Endothelial cell of umbilical vein (primary cell): Measurements from ENCODE around the gene DIAPH2. TPM values are rescaled to one million over a fixed set of nuclear protein-coding genes. Genes with fewer than 3 reads are reported as not detected.

Experiments
- BruUV-seq: library from RNA; stranded (reverse); fragments of 400-500 nt; replicated peaks from 2 replicates; lab custom pipeline; 2021; lab: Mats Ljungman, UMichigan
- CTCF ChIA-PET: fragments of 300-600, 350-600 bp; sonication (Branson Sonifier 250); formaldehyde crosslinking; loops from one replicate; lab custom pipeline; 2021; ENCODE audit warnings: antibody characterized with exemption, inconsistent platforms; lab: Charles Lee
- POLR2A ChIA-PET: fragments of 300-600, 350-600 bp; sonication (Branson Sonifier 250); formaldehyde crosslinking; loops from one replicate; lab custom pipeline; 2021; ENCODE audit warnings: antibody characterized with exemption, inconsistent platforms; lab: Charles Lee
- DNase-seq: peaks from one replicate; pipeline ENCODE4 v3.0.0-alpha.2; 2011; ENCODE audit warnings: low read depth, low spot score
- FAIRE-seq: peaks from 2 replicates; lab custom pipeline; 2011; peaks lifted over from hg19 to GRCh38; lab: Jason Lieb, UNC
- H2AFZ ChIP-seq: 2 replicates; pipeline ENCODE4 v1.6.0; 2012; ENCODE audit warnings: low read depth, low read length, control low read depth, inconsistent platforms
- H3K27ac ChIP-seq: 2 replicates; pipeline ENCODE4 v1.5.1; 2011; ENCODE audit warnings: low read depth, mild to moderate bottlenecking, control low read depth, low read length, moderate library complexity; ENCODE audit not compliant: insufficient read depth
- H3K27me3 ChIP-seq, 2 experiments: 2 replicates each; pipeline versions ENCODE4 v1.6.0 to v1.6.1; 2011; ENCODE audit warnings: low read length in 2 of 2, mixed read lengths in 1 of 2; ENCODE audit not compliant: control insufficient read depth in 2 of 2, insufficient read depth in 2 of 2
- H3K36me3 ChIP-seq, 2 experiments: 2 replicates in 1 of 2; 3 replicates in 1 of 2; pipeline ENCODE4 v1.5.1; 2011; ENCODE audit warnings: low read length in 2 of 2, mild to moderate bottlenecking in 1 of 2, moderate library complexity in 1 of 2; ENCODE audit not compliant: control insufficient read depth in 2 of 2, insufficient read depth in 2 of 2; ENCODE audit errors: extremely low read depth in 1 of 2
- H3K4me1 ChIP-seq: 3 replicates; pipeline ENCODE4 v1.5.1; 2011; ENCODE audit warnings: mild to moderate bottlenecking, low read length; ENCODE audit not compliant: control insufficient read depth, insufficient read depth; ENCODE audit errors: extremely low read depth
- H3K4me2 ChIP-seq: 2 replicates; pipeline ENCODE4 v1.6.1; 2011; ENCODE audit warnings: low read length, control low read depth, mixed read lengths; ENCODE audit not compliant: insufficient read depth
- H3K4me3 ChIP-seq, 3 experiments: fragments of 200-600 bp in 1 of 3; sonication (generic), shearing (Covaris generic) in 1 of 3; replicated peaks in 1 of 3; 2 replicates each; pipeline ENCODE4 v1.5.1; 2011 to 2016; ENCODE audit warnings: control low read depth in 3 of 3, low read length in 3 of 3, mild to moderate bottlenecking in 2 of 3, inconsistent platforms in 1 of 3, low read depth in 1 of 3, moderate library complexity in 1 of 3; ENCODE audit not compliant: insufficient read depth in 1 of 3
- H3K79me2 ChIP-seq: 2 replicates; pipeline ENCODE4 v1.6.0; 2012; ENCODE audit warnings: low read length, inconsistent platforms; ENCODE audit not compliant: control insufficient read depth, insufficient read depth
- H3K9ac ChIP-seq: replicated peaks from 2 replicates; pipeline ENCODE3; 2011; ENCODE audit warnings: low read length, control low read depth; ENCODE audit not compliant: insufficient read depth; ENCODE audit errors: extremely low read depth
- H3K9me1 ChIP-seq: replicated peaks from 3 replicates; pipeline ENCODE4 v1.6.0; 2011; ENCODE audit warnings: mild to moderate bottlenecking, low read length; ENCODE audit not compliant: control insufficient read depth, insufficient read depth; ENCODE audit errors: extremely low read depth
- H3K9me3 ChIP-seq: replicated peaks from 2 replicates; pipeline ENCODE4 v1.5.1; 2012; ENCODE audit warnings: low read length, inconsistent platforms; ENCODE audit not compliant: control insufficient read depth, insufficient read depth
- H4K20me1 ChIP-seq: replicated peaks from 2 replicates; pipeline ENCODE3; 2011; ENCODE audit warnings: mild to moderate bottlenecking, low read length; ENCODE audit not compliant: control insufficient read depth, insufficient read depth; ENCODE audit errors: extremely low read depth
- CTCF ChIP-seq, 2 donors: IDR thresholded peaks; 1 replicate in 1 of 2; 2 replicates in 1 of 2; pipeline ENCODE4 v1.5.1; 2011; ENCODE audit warnings: low read length in 2 of 2, mild to moderate bottlenecking in 2 of 2, moderate library complexity in 2 of 2, control low read depth in 1 of 2, inconsistent platforms in 1 of 2, low read depth in 1 of 2; ENCODE audit not compliant: insufficient read depth in 1 of 2; ENCODE audit errors: extremely low read depth in 1 of 2
- EZH2 ChIP-seq: IDR thresholded peaks from 2 replicates; pipeline ENCODE4 v1.6.1; 2012; ENCODE audit warnings: borderline replicate concordance, low read depth, mild to moderate bottlenecking, moderate library complexity, low read length, inconsistent platforms; ENCODE audit not compliant: severe bottlenecking
- FOS ChIP-seq: IDR thresholded peaks from 2 replicates; pipeline ENCODE4 v1.6.1; 2011; ENCODE audit warnings: mild to moderate bottlenecking, low read length, moderate library complexity, borderline replicate concordance; ENCODE audit not compliant: insufficient read depth
- GATA2 ChIP-seq: IDR thresholded peaks from 2 replicates; pipeline ENCODE4 v1.7.0; 2011; ENCODE audit warnings: low read depth, mild to moderate bottlenecking, moderate library complexity, mixed read lengths, low read length; ENCODE audit not compliant: insufficient read length, insufficient read depth
- JUN ChIP-seq: IDR thresholded peaks from 2 replicates; pipeline ENCODE4 v1.6.1; 2011; ENCODE audit warnings: borderline replicate concordance, low read depth; ENCODE audit not compliant: insufficient read length, insufficient read depth
- MYC ChIP-seq: IDR thresholded peaks from one replicate; pipeline ENCODE4 v1.6.1; 2011; ENCODE audit warnings: mild to moderate bottlenecking, low read depth, low read length
- POLR2A ChIP-seq: IDR thresholded peaks from 2 replicates; pipeline ENCODE4 v1.6.1; 2012; ENCODE audit warnings: low read depth, mild to moderate bottlenecking, control low read depth, low read length
- POLR2AphosphoS5 ChIP-seq: IDR thresholded peaks from 2 replicates; pipeline ENCODE4 v1.6.1; 2012; ENCODE audit warnings: low read depth, mild to moderate bottlenecking, control low read depth, low read length, moderate library complexity; ENCODE audit not compliant: insufficient read depth
- dilution Hi-C: fragments of 300-500 bp; cut with MboI; formaldehyde crosslinking; loops from one replicate; pipeline ENCODE4 v1.15.0; 2019; ENCODE audit warnings: low sequenced_read_pairs; ENCODE audit not compliant: extremely low pct_ligation_motif_present
- intact Hi-C: fragments of 100-400 bp; cut with micrococcal nuclease; formaldehyde crosslinking; loops from one replicate; pipeline ENCODE4 v1.10.0; 2022
- polyA plus RNA-seq, 4 experiments: library from polyadenylated mRNA; depleted of rRNA in 3 of 4; stranded (reverse) in 3 of 4; unstranded in 1 of 4; fragments of >200 nt; gene quantifications; 2 replicates each; pipeline versions ENCODE4 v1.2.1 to v1.2.3, GENCODE V29; 2011 to 2012; ENCODE audit warnings: missing spikeins in 1 of 4
- total RNA-seq: library from RNA; stranded (reverse); gene quantifications from 2 replicates; pipeline ENCODE4 v1.2.3, GENCODE V29; 2021
- TF ChIP-seq, protein P1 (sequence below): IDR thresholded peaks from 2 replicates; pipeline ENCODE4 v1.6.1; 2011; ENCODE audit not compliant: insufficient read depth, insufficient read length

Gene DIAPH2
- total and polyA plus RNA-seq, 2 donors (not counting 3 experiments of a cell fraction or from before 2014, with no cell fraction given): 3.0 to 30.0 TPM

- no peaks in the 10 kb centered on the region for H3K36me3 ChIP-seq
- H3K4me2 ChIP-seq: no peak overlapping the region
- H3K4me1 ChIP-seq: no peaks in the 10 kb centered on the region
- intact Hi-C loops: no loop called here
- no peak for DNase-seq
- H2AFZ ChIP-seq: no peak overlapping the region
- POLR2A ChIA-PET: no interaction called here
- H3K79me2 ChIP-seq: no peaks in the 10 kb centered on the region
- no peaks in the 10 kb centered on the region for H4K20me1 ChIP-seq
- no peaks in the 10 kb centered on the region for H3K9me1 ChIP-seq
- H3K9ac ChIP-seq: no peak overlapping the region
- dilution Hi-C loops: no loop called here
- H3K27ac ChIP-seq: no peak overlapping the region
- H3K9me3 ChIP-seq: no peaks in the 10 kb centered on the region
- CTCF ChIA-PET: no interaction called here
- no peak overlapping the region for H3K4me3 ChIP-seq
- no peak for FAIRE-seq
- no peak for TF ChIP-seq MYC
- no peak for TF ChIP-seq JUN
- TF ChIP-seq CTCF (IDR thresholded peaks at IDR 0.05; ENCODE audit: extremely low read depth in 1 of 2, insufficient read depth in 1 of 2, low read depth in 1 of 2, low read length in 2 of 2): no peak
- TF ChIP-seq POLR2A: no peak
- no peak for TF ChIP-seq EZH2
- TF ChIP-seq, protein P1, sequence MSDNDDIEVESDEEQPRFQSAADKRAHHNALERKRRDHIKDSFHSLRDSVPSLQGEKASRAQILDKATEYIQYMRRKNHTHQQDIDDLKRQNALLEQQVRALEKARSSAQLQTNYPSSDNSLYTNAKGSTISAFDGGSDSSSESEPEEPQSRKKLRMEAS: no peak
- no peak for TF ChIP-seq GATA2
- no peak for TF ChIP-seq POLR2AphosphoS5
- TF ChIP-seq FOS: no peak
- BruUV-seq: no TSS peak
- H3K27me3 ChIP-seq: no peaks in the 10 kb centered on the region
Measured at GRCh38 chrX:96824166-96824565, 139.5 kb downstream of the DIAPH2 start.
